Peyer's patch (tissue), 4 donors: ENCODE results near the gene PLN. TPM values are rescaled to one million over a fixed set of nuclear protein-coding genes. Genes with fewer than 3 reads are reported as not detected.
A peak's percentile ranks its signal among the peaks of the same experiment; 100 is the strongest.

ENCODE experiments used
- DNase-seq, 3 donors: peaks; one replicate each; pipeline ENCODE4 v3.0.0-alpha.2; 2017 to 2019
- H3K27ac ChIP-seq, 4 donors: fragments of 200-600 bp; sonication (generic); one replicate each; pipeline ENCODE4 v1.5.1; 2016 to 2019
- H3K27me3 ChIP-seq, 2 donors: fragments of 200-600 bp; sonication (generic); one replicate each; pipeline ENCODE4 v1.5.1; 2019
- H3K36me3 ChIP-seq, 3 donors: fragments of 200-600 bp; sonication (generic); one replicate each; pipeline ENCODE4 v1.5.1; 2016 to 2019
- H3K4me1 ChIP-seq, 4 donors: fragments of 200-600 bp; sonication (generic); one replicate each; pipeline ENCODE4 v1.5.1; 2016 to 2019
- H3K4me3 ChIP-seq, 4 donors: fragments of 200-600 bp; sonication (generic); 1 replicate in 3 of 4; 2 replicates in 1 of 4; pipeline ENCODE4 v1.5.1; 2016 to 2019; ENCODE audit warnings: mild to moderate bottlenecking in 1 of 4
- H3K9me3 ChIP-seq, 4 donors: fragments of 200-600 bp; sonication (generic); one replicate each; pipeline ENCODE4 v1.5.1; 2016 to 2019; ENCODE audit warnings: mild to moderate bottlenecking in 1 of 4
- POLR2A ChIP-seq, 2 donors: fragments of 450-650 bp; IDR thresholded peaks; one replicate each; pipeline ENCODE4 v1.5.1; 2017; ENCODE audit warnings: antibody characterized with exemption in 2 of 2, mild to moderate bottlenecking in 2 of 2, moderate library complexity in 2 of 2
- total RNA-seq, 4 donors: library from RNA; depleted of rRNA; stranded (reverse); fragments of >200 nt; gene quantifications; one replicate each; pipeline ENCODE4 v1.1.0, GENCODE V29; 2016
- TF ChIP-seq, protein P1 (sequence below), 6 experiments: fragments of 450-650 bp in 4 of 6; fragments of 200-600 bp in 2 of 6; sonication (generic) in 1 of 6; IDR thresholded peaks; one replicate each; pipeline ENCODE4 v1.5.1; 2017 to 2019; ENCODE audit warnings: antibody characterized with exemption in 6 of 6, mild to moderate bottlenecking in 3 of 6, moderate library complexity in 1 of 6

Gene PLN
- total RNA-seq, 4 donors from 2014 or later, result 6.1 to 28.9 (median 12.2) TPM

- H3K9me3 ChIP-seq, result no peaks in the 10 kb centered on the region
- H3K4me1 ChIP-seq, result no peaks in the 10 kb centered on the region
- peak overlapping the region in 1 of 4 donors; percentile 47 for H3K27ac ChIP-seq
- no peak overlapping the region for H3K4me3 ChIP-seq
- DNase-seq, result no peak
- no peaks in the 10 kb centered on the region for H3K27me3 ChIP-seq
- no peak for TF ChIP-seq POLR2A (IDR thresholded peaks at IDR 0.05)
- TF ChIP-seq, protein P1, sequence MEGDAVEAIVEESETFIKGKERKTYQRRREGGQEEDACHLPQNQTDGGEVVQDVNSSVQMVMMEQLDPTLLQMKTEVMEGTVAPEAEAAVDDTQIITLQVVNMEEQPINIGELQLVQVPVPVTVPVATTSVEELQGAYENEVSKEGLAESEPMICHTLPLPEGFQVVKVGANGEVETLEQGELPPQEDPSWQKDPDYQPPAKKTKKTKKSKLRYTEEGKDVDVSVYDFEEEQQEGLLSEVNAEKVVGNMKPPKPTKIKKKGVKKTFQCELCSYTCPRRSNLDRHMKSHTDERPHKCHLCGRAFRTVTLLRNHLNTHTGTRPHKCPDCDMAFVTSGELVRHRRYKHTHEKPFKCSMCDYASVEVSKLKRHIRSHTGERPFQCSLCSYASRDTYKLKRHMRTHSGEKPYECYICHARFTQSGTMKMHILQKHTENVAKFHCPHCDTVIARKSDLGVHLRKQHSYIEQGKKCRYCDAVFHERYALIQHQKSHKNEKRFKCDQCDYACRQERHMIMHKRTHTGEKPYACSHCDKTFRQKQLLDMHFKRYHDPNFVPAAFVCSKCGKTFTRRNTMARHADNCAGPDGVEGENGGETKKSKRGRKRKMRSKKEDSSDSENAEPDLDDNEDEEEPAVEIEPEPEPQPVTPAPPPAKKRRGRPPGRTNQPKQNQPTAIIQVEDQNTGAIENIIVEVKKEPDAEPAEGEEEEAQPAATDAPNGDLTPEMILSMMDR (IDR thresholded peaks at IDR 0.05), result no peak
- no peaks in the 10 kb centered on the region for H3K36me3 ChIP-seq
Observed at GRCh38 chr6:118546880-118547218, 1.2 kb upstream of the PLN start.

- H3K27ac ChIP-seq, result peak overlapping the region in 1 of 4 donors; percentile 47
- TF ChIP-seq, protein P1 (IDR thresholded peaks at IDR 0.05), result no peak
- TF ChIP-seq POLR2A (IDR thresholded peaks at IDR 0.05), result no peak
Observed at GRCh38 chr6:118548613-118549012, 517 bp downstream of the PLN start.

GRCh38 chr6:118551063-118552053, 3.3 kb downstream of the PLN start:
- peak overlapping the region in 1 of 4 donors; percentile 26 for H3K4me3 ChIP-seq
- H3K4me1 ChIP-seq, result no peaks in the 10 kb centered on the region
- peak overlapping the region in 1 of 4 donors; percentile 4 for H3K27ac ChIP-seq
- no peaks in the 10 kb centered on the region for H3K27me3 ChIP-seq
- TF ChIP-seq, protein P1 (IDR thresholded peaks at IDR 0.05), result peak in 4 of 6 experiments; percentile 33 to 52 (median 48)
- no peak for TF ChIP-seq POLR2A (IDR thresholded peaks at IDR 0.05)
- no peak for DNase-seq
- no peaks in the 10 kb centered on the region for H3K36me3 ChIP-seq
- no peaks in the 10 kb centered on the region for H3K9me3 ChIP-seq

More at GRCh38 chr6:118548613-118549012, 517 bp downstream of the PLN start:
- Histone ChIP-seq H3K27me3 (no peaks in the 10 kb centered on the region), H3K4me3 (peak overlapping the region in 1 of 4 donors; percentile 26), H3K36me3 (no peaks in the 10 kb centered on the region), H3K9me3 (no peaks in the 10 kb centered on the region), H3K4me1 (no peaks in the 10 kb centered on the region)
- no peak for DNase-seq

- Histone ChIP-seq H3K4me3 (no peak overlapping the region), H3K27ac (no peak overlapping the region), H3K4me1 (no peaks in the 10 kb centered on the region), H3K9me3 (no peaks in the 10 kb centered on the region), H3K27me3 (no peaks in the 10 kb centered on the region), H3K36me3 (no peaks in the 10 kb centered on the region)
- TF ChIP-seq POLR2A (IDR thresholded peaks at IDR 0.05), result no peak
- TF ChIP-seq, protein P1 (IDR thresholded peaks at IDR 0.05), result no peak
- no peak for DNase-seq
Observed at GRCh38 chr6:118553132-118553531, 5.0 kb downstream of the PLN start.

DNA sequence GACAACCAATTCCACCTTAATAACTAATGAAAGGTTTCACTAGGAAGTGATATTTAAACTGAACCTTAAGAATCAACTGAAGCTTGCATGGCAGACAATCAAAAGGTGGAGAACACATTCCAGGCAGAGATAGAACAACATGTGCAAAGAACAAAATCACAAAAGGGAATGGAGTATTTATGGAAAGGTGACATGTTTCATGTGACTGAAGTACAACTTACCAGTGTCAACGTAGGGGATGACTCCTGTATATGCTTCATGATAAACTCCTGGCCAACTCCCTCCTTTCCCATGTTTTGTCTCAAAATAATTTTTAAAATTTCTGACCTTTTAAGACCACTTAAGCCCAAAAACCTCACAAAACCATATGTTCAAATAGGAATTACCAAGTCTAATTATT, 6.6 kb downstream of the PLN start:
- no peaks in the 10 kb centered on the region for H3K4me1 ChIP-seq
- DNase-seq, result no peak
- no peaks in the 10 kb centered on the region for H3K36me3 ChIP-seq
- no peaks in the 10 kb centered on the region for H3K9me3 ChIP-seq
- no peak overlapping the region for H3K27ac ChIP-seq
- TF ChIP-seq POLR2A (IDR thresholded peaks at IDR 0.05), result no peak
- no peak overlapping the region for H3K4me3 ChIP-seq
- H3K27me3 ChIP-seq, result no peaks in the 10 kb centered on the region
